HepG2 (cell line): ENCODE results near the gene VRK3. TPM values are rescaled to one million over a fixed set of nuclear protein-coding genes. Genes with fewer than 3 reads are reported as not detected.

ENCODE experiments used
- AGO2 ChIP-seq: fragments of 200-400 bp; formaldehyde crosslinking; optimal IDR thresholded peaks from 2 replicates; pipeline ENCODE3; 2017; ENCODE audit warnings: mild to moderate bottlenecking, low read depth, low read length, moderate library complexity
- FOXO1 ChIP-seq: sonication (generic); formaldehyde crosslinking; IDR thresholded peaks from 2 replicates; pipeline ENCODE4 v1.4.0; 2020; ENCODE audit warnings: missing genetic modification reagents
- KMT2B ChIP-seq: IDR thresholded peaks from 2 replicates; pipeline ENCODE4 v1.6.1; 2016; ENCODE audit warnings: missing genetic modification reagents, missing compliant biosample characterization
- NBN ChIP-seq: fragments of 450-650 bp; conservative IDR thresholded peaks from 2 replicates; pipeline ENCODE4 v1.6.1; 2017
- NRL ChIP-seq: sonication (generic); formaldehyde crosslinking; IDR thresholded peaks from 2 replicates; pipeline ENCODE4 v1.5.0; 2020; ENCODE audit warnings: missing genetic modification reagents, mild to moderate bottlenecking, moderate library complexity, borderline replicate concordance
- PHF21A ChIP-seq: sonication (generic); formaldehyde crosslinking; IDR thresholded peaks from 2 replicates; pipeline ENCODE4 v1.5.0; 2020; ENCODE audit warnings: mild to moderate bottlenecking, missing genetic modification reagents
- PRMT3 ChIP-seq: sonication (generic); formaldehyde crosslinking; IDR thresholded peaks from 2 replicates; pipeline ENCODE4 v1.8.1; 2022; ENCODE audit warnings: low read depth, mild to moderate bottlenecking, moderate library complexity, missing genetic modification reagents, borderline replicate concordance
- PTBP1 ChIP-seq: fragments of 200-400 bp; formaldehyde crosslinking; IDR thresholded peaks from 2 replicates; pipeline ENCODE4 v1.6.1; 2018; ENCODE audit warnings: low read length, low read depth; ENCODE audit not compliant: poor library complexity, severe bottlenecking
- SALL2 ChIP-seq: sonication (generic); formaldehyde crosslinking; IDR thresholded peaks from 2 replicates; pipeline ENCODE4 v1.8.1; 2023; ENCODE audit warnings: mild to moderate bottlenecking, missing genetic modification reagents, inconsistent platforms
- ZKSCAN1 ChIP-seq: fragments of 150-350 bp; IDR thresholded peaks from 2 replicates; pipeline ENCODE4 v1.6.1; 2014; ENCODE audit warnings: low read length
- ZNF101 ChIP-seq: sonication (generic); formaldehyde crosslinking; IDR thresholded peaks from 2 replicates; pipeline ENCODE4 v1.4.0; 2020; ENCODE audit warnings: mild to moderate bottlenecking, low read depth, missing genetic modification reagents, borderline replicate concordance
- ZNF296 ChIP-seq: sonication (generic); formaldehyde crosslinking; conservative IDR thresholded peaks from 2 replicates; pipeline ENCODE4 v1.5.0; 2020; ENCODE audit warnings: mild to moderate bottlenecking, missing genetic modification reagents
- ZNF432 ChIP-seq: sonication (generic); formaldehyde crosslinking; IDR thresholded peaks from 2 replicates; pipeline ENCODE4 v1.5.0; 2020; ENCODE audit warnings: missing genetic modification reagents, mild to moderate bottlenecking, borderline replicate concordance
- ZNF543 ChIP-seq: sonication (generic); formaldehyde crosslinking; IDR thresholded peaks from 2 replicates; pipeline ENCODE4 v1.4.0; 2020; ENCODE audit warnings: mild to moderate bottlenecking, missing genetic modification reagents
- ZNF572 ChIP-seq: sonication (generic); formaldehyde crosslinking; IDR thresholded peaks from 2 replicates; pipeline ENCODE4 v1.5.1; 2020; ENCODE audit warnings: mild to moderate bottlenecking, missing genetic modification reagents
- ZNF614 ChIP-seq: IDR thresholded peaks from 2 replicates; pipeline ENCODE4 v1.6.1; 2018; ENCODE audit warnings: missing biosample characterization, missing genetic modification reagents, inconsistent platforms, borderline replicate concordance
- ZNF720 ChIP-seq: sonication (generic); formaldehyde crosslinking; IDR thresholded peaks from 2 replicates; pipeline ENCODE4 v1.4.0; 2020; ENCODE audit warnings: missing genetic modification reagents
- polyA plus RNA-seq, 8 experiments: library from polyadenylated mRNA; depleted of rRNA in 3 of 8; stranded (reverse) in 7 of 8; unstranded in 1 of 8; fragments of >200 nt; fragmentation: Illumina TruSeq in 4 of 8; extraction: Trizol in 4 of 8; gene quantifications; 2 replicates each; pipeline versions ENCODE4 v1.2.1 to v1.2.3, GENCODE V29; 2011 to 2016; ENCODE audit warnings: low read depth in 4 of 8, missing spikeins in 1 of 8, mixed read lengths in 1 of 8; ENCODE audit not compliant: insufficient read depth in 1 of 8
- total RNA-seq, 5 experiments: library from RNA; depleted of rRNA; stranded (reverse); fragments of >200 nt; fragmentation: Illumina TruSeq; extraction: Trizol; gene quantifications; 2 replicates each; pipeline ENCODE4 v1.2.3, GENCODE V29; 2016; ENCODE audit warnings: low read depth in 1 of 5
- TF ChIP-seq, protein P1 (sequence below): sonication (generic); formaldehyde crosslinking; IDR thresholded peaks from 2 replicates; pipeline ENCODE4 v1.8.0; 2022; ENCODE audit warnings: mild to moderate bottlenecking, missing genetic modification reagents; ENCODE audit not compliant: insufficient replicate concordance
- TF ChIP-seq, protein P2 (sequence below): sonication (generic); formaldehyde crosslinking; IDR thresholded peaks from 2 replicates; pipeline ENCODE4 v1.5.0; 2020; ENCODE audit warnings: missing genetic modification reagents
- TF ChIP-seq, protein P3 (sequence below): sonication (generic); formaldehyde crosslinking; IDR thresholded peaks from 2 replicates; pipeline ENCODE4 v1.4.0; 2020; ENCODE audit warnings: missing genetic modification reagents, borderline replicate concordance
- TF ChIP-seq, protein P4 (sequence below): sonication (generic); formaldehyde crosslinking; IDR thresholded peaks from 2 replicates; pipeline ENCODE4 v1.4.0; 2020; ENCODE audit warnings: mild to moderate bottlenecking, low read depth, missing genetic modification reagents
- TF ChIP-seq, protein P5 (sequence below): sonication (generic); formaldehyde crosslinking; conservative IDR thresholded peaks from 2 replicates; pipeline ENCODE4 v1.4.0; 2020; ENCODE audit warnings: missing genetic modification reagents

The VRK3 gene
- total and polyA plus RNA-seq, 2 of the 13 experiments (the other 11 are each of a cell fraction or from before 2014, with no cell fraction given), result 23.8 to 28.3 TPM

DNA sequence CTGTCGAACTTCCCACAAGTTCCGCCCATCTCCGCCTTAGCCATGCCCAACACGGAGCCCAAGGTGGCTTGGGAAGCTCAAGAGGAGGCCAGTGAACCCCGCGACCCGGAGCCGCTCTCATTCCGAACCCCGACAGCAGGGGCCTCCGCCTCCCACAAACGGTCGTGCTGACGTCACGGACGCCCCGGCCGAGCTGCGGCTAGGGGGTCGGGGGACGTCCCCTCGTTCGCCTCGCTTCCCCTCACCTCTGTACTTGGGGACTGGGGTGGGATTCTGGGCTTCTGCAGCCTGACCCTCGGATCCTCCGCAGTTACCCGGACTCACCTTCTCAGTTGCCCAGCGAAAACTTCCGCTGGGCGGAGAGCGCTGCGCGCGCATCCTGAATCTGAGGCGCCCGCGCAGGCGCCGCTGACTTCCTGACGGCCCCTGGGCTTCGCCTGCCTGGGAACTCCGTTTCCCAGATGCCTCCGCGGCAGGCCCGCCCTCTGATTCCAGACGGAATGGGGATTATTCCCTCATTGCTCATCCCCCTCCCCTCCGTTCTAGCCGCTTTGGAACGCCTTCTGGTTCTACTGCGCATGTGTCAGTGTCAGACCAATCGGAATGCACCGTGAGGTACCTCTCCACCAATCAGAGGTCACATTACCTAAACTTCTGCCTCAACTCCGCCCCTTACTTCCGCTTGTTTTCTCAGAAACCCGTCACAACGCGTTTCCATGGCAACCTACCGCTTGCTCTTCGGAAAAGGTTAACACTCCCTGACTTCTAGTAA lies at the start of gene VRK3 (continued):
- TF ChIP-seq, protein P1, sequence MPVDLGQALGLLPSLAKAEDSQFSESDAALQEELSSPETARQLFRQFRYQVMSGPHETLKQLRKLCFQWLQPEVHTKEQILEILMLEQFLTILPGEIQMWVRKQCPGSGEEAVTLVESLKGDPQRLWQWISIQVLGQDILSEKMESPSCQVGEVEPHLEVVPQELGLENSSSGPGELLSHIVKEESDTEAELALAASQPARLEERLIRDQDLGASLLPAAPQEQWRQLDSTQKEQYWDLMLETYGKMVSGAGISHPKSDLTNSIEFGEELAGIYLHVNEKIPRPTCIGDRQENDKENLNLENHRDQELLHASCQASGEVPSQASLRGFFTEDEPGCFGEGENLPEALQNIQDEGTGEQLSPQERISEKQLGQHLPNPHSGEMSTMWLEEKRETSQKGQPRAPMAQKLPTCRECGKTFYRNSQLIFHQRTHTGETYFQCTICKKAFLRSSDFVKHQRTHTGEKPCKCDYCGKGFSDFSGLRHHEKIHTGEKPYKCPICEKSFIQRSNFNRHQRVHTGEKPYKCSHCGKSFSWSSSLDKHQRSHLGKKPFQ (CRISPR knock-in tag), result no peak
- TF ChIP-seq ZNF432 (no peak), PRMT3 (CRISPR knock-in tag) (no peak), FOXO1 (no peak), ZNF101 (CRISPR knock-in tag) (no peak), NRL (peak; percentile 77; the same call in 1 of the 2 replicates), PTBP1 (no peak), ZKSCAN1 (no peak), NBN (no peak), ZNF614 (CRISPR knock-in tag) (peak; percentile 21; the same call in 1 of the 2 replicates), PHF21A (CRISPR knock-in tag) (peak; percentile 42), AGO2 (peak; percentile 38), ZNF572 (CRISPR knock-in tag) (no peak), ZNF296 (no peak), ZNF720 (CRISPR knock-in tag) (no peak), SALL2 (CRISPR knock-in tag) (peak; percentile 57), KMT2B (CRISPR knock-in tag) (peak; percentile 69; the same call in 1 of the 2 replicates), ZNF543 (CRISPR knock-in tag) (no peak)
- TF ChIP-seq, protein P2, sequence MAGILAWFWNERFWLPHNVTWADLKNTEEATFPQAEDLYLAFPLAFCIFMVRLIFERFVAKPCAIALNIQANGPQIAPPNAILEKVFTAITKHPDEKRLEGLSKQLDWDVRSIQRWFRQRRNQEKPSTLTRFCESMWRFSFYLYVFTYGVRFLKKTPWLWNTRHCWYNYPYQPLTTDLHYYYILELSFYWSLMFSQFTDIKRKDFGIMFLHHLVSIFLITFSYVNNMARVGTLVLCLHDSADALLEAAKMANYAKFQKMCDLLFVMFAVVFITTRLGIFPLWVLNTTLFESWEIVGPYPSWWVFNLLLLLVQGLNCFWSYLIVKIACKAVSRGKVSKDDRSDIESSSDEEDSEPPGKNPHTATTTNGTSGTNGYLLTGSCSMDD, result no peak
- TF ChIP-seq, protein P3, sequence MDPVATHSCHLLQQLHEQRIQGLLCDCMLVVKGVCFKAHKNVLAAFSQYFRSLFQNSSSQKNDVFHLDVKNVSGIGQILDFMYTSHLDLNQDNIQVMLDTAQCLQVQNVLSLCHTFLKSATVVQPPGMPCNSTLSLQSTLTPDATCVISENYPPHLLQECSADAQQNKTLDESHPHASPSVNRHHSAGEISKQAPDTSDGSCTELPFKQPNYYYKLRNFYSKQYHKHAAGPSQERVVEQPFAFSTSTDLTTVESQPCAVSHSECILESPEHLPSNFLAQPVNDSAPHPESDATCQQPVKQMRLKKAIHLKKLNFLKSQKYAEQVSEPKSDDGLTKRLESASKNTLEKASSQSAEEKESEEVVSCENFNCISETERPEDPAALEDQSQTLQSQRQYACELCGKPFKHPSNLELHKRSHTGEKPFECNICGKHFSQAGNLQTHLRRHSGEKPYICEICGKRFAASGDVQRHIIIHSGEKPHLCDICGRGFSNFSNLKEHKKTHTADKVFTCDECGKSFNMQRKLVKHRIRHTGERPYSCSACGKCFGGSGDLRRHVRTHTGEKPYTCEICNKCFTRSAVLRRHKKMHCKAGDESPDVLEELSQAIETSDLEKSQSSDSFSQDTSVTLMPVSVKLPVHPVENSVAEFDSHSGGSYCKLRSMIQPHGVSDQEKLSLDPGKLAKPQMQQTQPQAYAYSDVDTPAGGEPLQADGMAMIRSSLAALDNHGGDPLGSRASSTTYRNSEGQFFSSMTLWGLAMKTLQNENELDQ, result no peak
- TF ChIP-seq, protein P4, sequence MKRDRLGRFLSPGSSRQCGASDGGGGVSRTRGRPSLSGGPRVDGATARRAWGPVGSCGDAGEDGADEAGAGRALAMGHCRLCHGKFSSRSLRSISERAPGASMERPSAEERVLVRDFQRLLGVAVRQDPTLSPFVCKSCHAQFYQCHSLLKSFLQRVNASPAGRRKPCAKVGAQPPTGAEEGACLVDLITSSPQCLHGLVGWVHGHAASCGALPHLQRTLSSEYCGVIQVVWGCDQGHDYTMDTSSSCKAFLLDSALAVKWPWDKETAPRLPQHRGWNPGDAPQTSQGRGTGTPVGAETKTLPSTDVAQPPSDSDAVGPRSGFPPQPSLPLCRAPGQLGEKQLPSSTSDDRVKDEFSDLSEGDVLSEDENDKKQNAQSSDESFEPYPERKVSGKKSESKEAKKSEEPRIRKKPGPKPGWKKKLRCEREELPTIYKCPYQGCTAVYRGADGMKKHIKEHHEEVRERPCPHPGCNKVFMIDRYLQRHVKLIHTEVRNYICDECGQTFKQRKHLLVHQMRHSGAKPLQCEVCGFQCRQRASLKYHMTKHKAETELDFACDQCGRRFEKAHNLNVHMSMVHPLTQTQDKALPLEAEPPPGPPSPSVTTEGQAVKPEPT, result 0 out of 2 replicates have a peak, but pooled peaks have one; percentile 55
- TF ChIP-seq, protein P5, sequence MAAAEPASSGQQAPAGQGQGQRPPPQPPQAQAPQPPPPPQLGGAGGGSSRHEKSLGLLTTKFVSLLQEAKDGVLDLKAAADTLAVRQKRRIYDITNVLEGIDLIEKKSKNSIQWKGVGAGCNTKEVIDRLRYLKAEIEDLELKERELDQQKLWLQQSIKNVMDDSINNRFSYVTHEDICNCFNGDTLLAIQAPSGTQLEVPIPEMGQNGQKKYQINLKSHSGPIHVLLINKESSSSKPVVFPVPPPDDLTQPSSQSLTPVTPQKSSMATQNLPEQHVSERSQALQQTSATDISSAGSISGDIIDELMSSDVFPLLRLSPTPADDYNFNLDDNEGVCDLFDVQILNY (CRISPR knock-in tag), result no peak
